ENCODE measurements around the gene OTX1. TPM values are rescaled to one million over a fixed set of nuclear protein-coding genes. Genes with fewer than 3 reads are reported as not detected.

Gene OTX1
- total and polyA plus RNA-seq, 2 of the 8 experiments (the other 6 are each of a cell fraction or from before 2014, with no cell fraction given): 0.24 to 3.3 TPM

DNA sequence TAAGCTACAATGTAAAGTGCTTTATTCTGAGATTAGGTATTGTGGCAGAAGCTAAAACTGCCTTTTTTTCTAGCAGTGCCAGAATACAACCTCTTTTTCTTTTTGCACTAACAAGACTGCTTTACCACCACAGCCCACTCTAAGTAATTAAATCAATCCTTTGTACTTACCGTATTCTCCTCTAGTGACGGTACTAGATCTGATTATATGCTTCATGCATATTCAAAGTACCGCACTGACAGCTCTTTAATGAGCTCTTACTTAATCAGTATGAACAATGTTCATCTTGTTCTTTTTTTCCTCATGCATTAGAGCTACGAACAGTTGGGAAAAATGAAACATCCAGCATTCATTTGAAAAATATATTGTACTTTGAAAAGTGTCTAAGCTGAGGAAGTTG is 16.1 kb upstream of the OTX1 start:
- no peaks in the 10 kb centered on the region for H4K20me1 ChIP-seq (replicated peaks in 1 of 2; ENCODE audit: control insufficient read depth in 1 of 2, insufficient read depth in 2 of 2, low read length in 2 of 2)
- no peak overlapping the region for H4K8ac ChIP-seq (ENCODE audit: extremely low read depth, insufficient read depth, low read length)
- H3K14ac ChIP-seq (ENCODE audit: insufficient read length): no peak overlapping the region
- H2BK12ac ChIP-seq (ENCODE audit: low read depth, low read length): no peak overlapping the region
- no peak overlapping the region for H2AFZ ChIP-seq (ENCODE audit: low read length)
- no peak overlapping the region for H3K18ac ChIP-seq (ENCODE audit: extremely low read depth, low read length)
- DNase-seq (ENCODE audit: low read depth in 1 of 2, low spot score in 2 of 2) (no peak), FAIRE-seq (no peak)
- no peak overlapping the region for H2BK5ac ChIP-seq (ENCODE audit: low read depth, low read length)
- no peaks in the 10 kb centered on the region; the same call in 1 of the 2 replicates for H3K23me2 ChIP-seq (ENCODE audit: low read depth, low read length)
- H3K4ac ChIP-seq (replicated peaks; ENCODE audit: insufficient read length, low read depth, low read length): no peak overlapping the region
- no peak overlapping the region for H2AK5ac ChIP-seq (ENCODE audit: low read depth, low read length)
- H4K5ac ChIP-seq (ENCODE audit: insufficient read length, low read depth, low read length): no peak overlapping the region
- H3K56ac ChIP-seq (replicated peaks; ENCODE audit: insufficient read length, low read depth, low read length): no peak overlapping the region
- no peaks in the 10 kb centered on the region for H3K79me2 ChIP-seq (ENCODE audit: control insufficient read depth in 1 of 2, insufficient read depth in 2 of 2, low read length in 2 of 2)
- H3K4me1 ChIP-seq (replicated peaks in 1 of 4; ENCODE audit: control insufficient read depth in 3 of 4, insufficient read depth in 4 of 4, low read length in 3 of 4): no peaks in the 10 kb centered on the region
- H2BK15ac ChIP-seq (ENCODE audit: low read length): no peak overlapping the region
- no peaks in the 10 kb centered on the region for H3K36me3 ChIP-seq (ENCODE audit: control insufficient read depth in 2 of 4, insufficient read depth in 4 of 4, low read length in 3 of 4)
- H3K23ac ChIP-seq (ENCODE audit: insufficient read length): no peak overlapping the region
- H2BK20ac ChIP-seq (ENCODE audit: low read length): no peak overlapping the region
- H2BK120ac ChIP-seq (replicated peaks; ENCODE audit: low read depth, low read length): no peak overlapping the region
- no peak overlapping the region for H3K27ac ChIP-seq (ENCODE audit: low read depth, low read length)
- no peaks in the 10 kb centered on the region for H3K27me3 ChIP-seq (replicated peaks in 1 of 4; ENCODE audit: control insufficient read depth in 3 of 4, extremely low read depth in 1 of 4, insufficient read depth in 3 of 4, low read length in 3 of 4)
- no peak overlapping the region for H3K4me2 ChIP-seq (ENCODE audit: insufficient read depth in 1 of 2, low read depth in 2 of 2, low read length in 2 of 2)
- 85% methylated on average over 4 of the region's 4 CpGs; no CpG with 5 or more reads in 1 of the 2 experiments for WGBS, 2 experiments (ENCODE audit: extremely low coverage in 1 of 2, insufficient coverage in 1 of 2, insufficient read length in 1 of 2, insufficient replicate concordance in 2 of 2, low coverage in 1 of 2, low lambda C conversion rate in 2 of 2, missing lambda C conversion rate in 1 of 2)
- H3K4me3 ChIP-seq (ENCODE audit: extremely low read depth in 1 of 4, insufficient read depth in 2 of 4, low read depth in 3 of 4, low read length in 4 of 4): no peak overlapping the region
- ChIA-PET POLR2A (ENCODE audit: partially characterized antibody) (interaction anchor here (1.6 kb wide), 1 partner anchor 15 kb away, joined by 3 read pairs; no protein-coding TSS in a partner anchor), CTCF (ENCODE audit: partially characterized antibody) (interaction anchor here (0.7 to 1.4 kb wide), 5 partner anchors 9 to 390 kb away, joined by 3 to 7 read pairs (median 4); no protein-coding TSS in a partner anchor)
- H3K9ac ChIP-seq (replicated peaks in 1 of 4; ENCODE audit: extremely low read depth in 1 of 4, low read depth in 3 of 4, low read length in 3 of 4): no peak overlapping the region
- no peaks in the 10 kb centered on the region for H3K9me3 ChIP-seq (ENCODE audit: insufficient read depth in 2 of 2, low read depth in 1 of 2, low read length in 1 of 2)
- no peak overlapping the region for H4K91ac ChIP-seq (replicated peaks; ENCODE audit: insufficient read length, low read length)
- no peaks in the 10 kb centered on the region for H3K79me1 ChIP-seq (ENCODE audit: low read depth, low read length)
- TF ChIP-seq JUN (IDR thresholded peaks at IDR 0.05; ENCODE audit: low read depth, low read length): no peak

Measured in H1 (cell line).